Medulla oblongata (tissue), 1 donor: ENCODE data around the gene ZBTB16.

Experiments used
- DNase-seq: peaks from one replicate; pipeline ENCODE4 v3.0.0-alpha.2; 2015; ENCODE audit errors: extremely low spot score

ZBTB16 gene

GRCh38 chr11:114063829-114064201 lies 4.3 kb downstream of the ZBTB16 start:
- no peak for DNase-seq

- DNase-seq: no peak
Measured at GRCh38 chr11:114064216-114064615, 4.7 kb downstream of the ZBTB16 start.

- DNase-seq: no peak
Measured at GRCh38 chr11:114065094-114065493, 5.6 kb downstream of the ZBTB16 start.

- no peak for DNase-seq
Measured at GRCh38 chr11:114066046-114066648, 6.6 kb downstream of the ZBTB16 start.

- DNase-seq: no peak
Measured at GRCh38 chr11:114068327-114068726, 8.8 kb downstream of the ZBTB16 start.

GRCh38 chr11:114070464-114071139 lies 11.1 kb downstream of the ZBTB16 start:
- no peak for DNase-seq

GRCh38 chr11:114073007-114073827 lies 13.7 kb downstream of the ZBTB16 start:
- DNase-seq: no peak

- no peak for DNase-seq
Measured at GRCh38 chr11:114073828-114074381, 14.4 kb downstream of the ZBTB16 start.

- no peak for DNase-seq
Measured at GRCh38 chr11:114074546-114075343, 15.2 kb downstream of the ZBTB16 start.

- no peak for DNase-seq
Measured at GRCh38 chr11:114075344-114075610, 15.8 kb downstream of the ZBTB16 start.

- DNase-seq: peak; percentile 64
Measured at GRCh38 chr11:114075891-114076441, 16.5 kb downstream of the ZBTB16 start.

GRCh38 chr11:114076921-114077331 lies 17.4 kb downstream of the ZBTB16 start:
- DNase-seq: no peak

GRCh38 chr11:114077482-114078305 lies 18.2 kb downstream of the ZBTB16 start:
- no peak for DNase-seq

- no peak for DNase-seq
Measured at GRCh38 chr11:114078423-114078822, 18.9 kb downstream of the ZBTB16 start.

GRCh38 chr11:114079511-114080065 lies 20.1 kb downstream of the ZBTB16 start:
- no peak for DNase-seq

- DNase-seq: no peak
Measured at GRCh38 chr11:114080219-114080618, 20.7 kb downstream of the ZBTB16 start.

- DNase-seq: no peak
Measured at GRCh38 chr11:114080769-114081168, 21.3 kb downstream of the ZBTB16 start.

- DNase-seq: no peak
Measured at GRCh38 chr11:114081641-114082414, 22.3 kb downstream of the ZBTB16 start.

GRCh38 chr11:114082415-114082748 lies 22.9 kb downstream of the ZBTB16 start:
- DNase-seq: no peak

GRCh38 chr11:114082767-114083181 lies 23.3 kb downstream of the ZBTB16 start:
- DNase-seq: no peak
